Fibroblast of lung (primary cell): ENCODE data around the gene PPP1R13B. TPM values are rescaled to one million over a fixed set of nuclear protein-coding genes. Genes with fewer than 3 reads are reported as not detected.

Source experiments
- DNase-seq, 2 donors: peaks; one replicate each; pipeline versions ENCODE4 v3.0.0 to v3.0.0-alpha.2; 2010; ENCODE audit warnings: low read depth in 2 of 2
- H2AFZ ChIP-seq: 2 replicates; pipeline ENCODE4 v1.5.1; 2012; ENCODE audit warnings: low read length, control low read depth, inconsistent platforms
- H3K27ac ChIP-seq: 2 replicates; pipeline ENCODE4 v1.5.1; 2011; ENCODE audit warnings: low read length, control low read depth; ENCODE audit not compliant: insufficient read depth
- H3K27me3 ChIP-seq: 2 replicates; pipeline ENCODE4 v1.5.1; 2011; ENCODE audit warnings: mild to moderate bottlenecking, low read length; ENCODE audit not compliant: control insufficient read depth, insufficient read depth
- H3K36me3 ChIP-seq: 2 replicates; pipeline ENCODE4 v1.5.1; 2011; ENCODE audit warnings: low read length; ENCODE audit not compliant: control insufficient read depth, insufficient read depth
- H3K4me1 ChIP-seq: 2 replicates; pipeline ENCODE4 v1.5.1; 2011; ENCODE audit warnings: low read length; ENCODE audit not compliant: control insufficient read depth, insufficient read depth; ENCODE audit errors: extremely low read depth
- H3K4me2 ChIP-seq: 2 replicates; pipeline ENCODE4 v1.5.1; 2011; ENCODE audit warnings: low read length, control low read depth; ENCODE audit not compliant: insufficient read depth; ENCODE audit errors: extremely low read depth
- H3K4me3 ChIP-seq, 4 experiments: fragments of 200-600 bp in 1 of 4; sonication (generic) in 1 of 4; replicated peaks in 1 of 4; 2 replicates each; pipeline ENCODE4 v1.5.1; 2011 to 2016; ENCODE audit warnings: low read length in 4 of 4, low read depth in 3 of 4, mild to moderate bottlenecking in 3 of 4, control low read depth in 2 of 4, inconsistent platforms in 1 of 4, mixed read lengths in 1 of 4; ENCODE audit not compliant: insufficient read depth in 1 of 4; ENCODE audit errors: control extremely low read depth in 1 of 4
- H3K79me2 ChIP-seq: 2 replicates; pipeline ENCODE4 v1.5.1; 2012; ENCODE audit warnings: mild to moderate bottlenecking, low read length, inconsistent platforms; ENCODE audit not compliant: control insufficient read depth, insufficient read depth
- H3K9ac ChIP-seq: 2 replicates; pipeline ENCODE4 v1.5.1; 2011; ENCODE audit warnings: mild to moderate bottlenecking, low read length, control low read depth; ENCODE audit not compliant: insufficient read depth
- H3K9me3 ChIP-seq: 2 replicates; pipeline ENCODE4 v1.5.1; 2012; ENCODE audit warnings: low read depth, low read length; ENCODE audit not compliant: control insufficient read depth, insufficient read depth
- H4K20me1 ChIP-seq: 2 replicates; pipeline ENCODE4 v1.5.1; 2011; ENCODE audit warnings: low read length; ENCODE audit not compliant: control insufficient read depth, insufficient read depth; ENCODE audit errors: extremely low read depth
- CTCF ChIP-seq, 2 donors: IDR thresholded peaks in 1 of 2; conservative IDR thresholded peaks in 1 of 2; 1 replicate in 1 of 2; 2 replicates in 1 of 2; pipeline ENCODE4 v1.5.1; 2011 to 2012; ENCODE audit warnings: low read length in 2 of 2, control low read depth in 1 of 2, inconsistent platforms in 1 of 2, low read depth in 1 of 2, mild to moderate bottlenecking in 1 of 2
- EZH2 ChIP-seq: IDR thresholded peaks from 2 replicates; pipeline ENCODE4 v1.5.1; 2012; ENCODE audit warnings: low read length, control low read depth, mild to moderate bottlenecking; ENCODE audit errors: missing control alignments
- polyA plus RNA-seq, 2 donors: library from polyadenylated mRNA; depleted of rRNA in 1 of 2; stranded (reverse) in 1 of 2; unstranded in 1 of 2; fragments of >200 nt; gene quantifications; 2 replicates each; pipeline ENCODE4 v1.2.1, GENCODE V29; 2011 to 2012; ENCODE audit warnings: missing spikeins in 1 of 2
- total RNA-seq: library from RNA; depleted of rRNA; stranded (reverse); fragments of >200 nt; gene quantifications from 2 replicates; pipeline ENCODE4 v1.2.1, GENCODE V29; 2014

PPP1R13B gene
- total and polyA plus RNA-seq, 2 donors (not counting 1 experiment from before 2014, with no cell fraction given), result 2.0 to 2.7 TPM

- Histone ChIP-seq H3K4me1 (no peaks in the 10 kb centered on the region), H3K36me3 (no peaks in the 10 kb centered on the region), H3K4me2 (no peak overlapping the region), H3K27ac (no peak overlapping the region), H2AFZ (no peak overlapping the region), H3K79me2 (no peaks in the 10 kb centered on the region), H4K20me1 (no peaks in the 10 kb centered on the region), H3K27me3 (peaks cover 6% of the 10 kb centered on the region), H3K9me3 (no peaks in the 10 kb centered on the region), H3K4me3 (no peak overlapping the region), H3K9ac (no peak overlapping the region)
- TF ChIP-seq CTCF (conservative IDR thresholded peaks at IDR 0.05 in 1 of 2, IDR thresholded peaks at IDR 0.05 in 1 of 2; ENCODE audit: low read depth in 1 of 2, low read length in 2 of 2) (no peak), EZH2 (no peak)
- DNase-seq, result no peak
These were observed 1.9 kb upstream of the PPP1R13B start for GRCh38 chr14:103849151-103849886.

GRCh38 chr14:103848175-103849077 lies 1.1 kb upstream of the PPP1R13B start:
- H3K9me3 ChIP-seq, result no peaks in the 10 kb centered on the region
- H4K20me1 ChIP-seq, result no peaks in the 10 kb centered on the region
- H2AFZ ChIP-seq, result no peak overlapping the region
- peak overlapping the region; percentile 30 for H3K9ac ChIP-seq
- H3K27me3 ChIP-seq, result peaks cover 6% of the 10 kb centered on the region
- no peaks in the 10 kb centered on the region for H3K4me1 ChIP-seq
- no peaks in the 10 kb centered on the region for H3K36me3 ChIP-seq
- no peak for TF ChIP-seq CTCF (conservative IDR thresholded peaks at IDR 0.05 in 1 of 2, IDR thresholded peaks at IDR 0.05 in 1 of 2; ENCODE audit: low read depth in 1 of 2, low read length in 2 of 2)
- no peak for TF ChIP-seq EZH2
- H3K4me3 ChIP-seq, result peak overlapping the region in 3 of 4 experiments; percentile 17 to 69 (median 58)
- DNase-seq, result no peak
- no peaks in the 10 kb centered on the region for H3K79me2 ChIP-seq
- peak overlapping the region; percentile 75 for H3K4me2 ChIP-seq
- H3K27ac ChIP-seq, result no peak overlapping the region
